OCI-M1 (cell line): ENCODE data around the gene PLCG2.
"Not testable (repeated sequence)": the region's sequence is repeated elsewhere in the genome, so short reads cannot be mapped to it uniquely, and the experiment has no call there.

Experiments used
- DNase-seq: peaks from one replicate; lab custom pipeline; 2025; lab: John Stamatoyannopoulos, UW

The PLCG2 gene

GRCh38 chr16:81913222-81913621 lies 134.1 kb downstream of the PLCG2 start:
- no peak for DNase-seq

- no peak for DNase-seq
Observed at GRCh38 chr16:81917375-81917774, 138.3 kb downstream of the PLCG2 start.

- no peak for DNase-seq
Observed at GRCh38 chr16:81918927-81919326, 139.8 kb downstream of the PLCG2 start.

- no peak for DNase-seq
Observed at GRCh38 chr16:81920498-81920897, 141.4 kb downstream of the PLCG2 start.

GRCh38 chr16:81921085-81921814 lies 142.2 kb downstream of the PLCG2 start:
- DNase-seq = no peak

GRCh38 chr16:81921843-81922584 lies 142.9 kb downstream of the PLCG2 start:
- no peak for DNase-seq

GRCh38 chr16:81923296-81923695 lies 144.2 kb downstream of the PLCG2 start:
- no peak for DNase-seq

- no peak for DNase-seq
Observed at GRCh38 chr16:81925016-81925415, 145.9 kb downstream of the PLCG2 start.

- DNase-seq = no peak
Observed at GRCh38 chr16:81926036-81926435, 146.9 kb downstream of the PLCG2 start.

GRCh38 chr16:81927561-81928185 lies 148.6 kb downstream of the PLCG2 start:
- no peak for DNase-seq

- no peak for DNase-seq
Observed at GRCh38 chr16:81928271-81928918, 149.3 kb downstream of the PLCG2 start.

GRCh38 chr16:81928975-81929374 lies 149.9 kb downstream of the PLCG2 start:
- DNase-seq = no peak

GRCh38 chr16:81929841-81930240 lies 150.8 kb downstream of the PLCG2 start:
- DNase-seq = no peak

GRCh38 chr16:81931927-81932326 lies 152.8 kb downstream of the PLCG2 start:
- DNase-seq = no peak

GRCh38 chr16:81932668-81933067 lies 153.6 kb downstream of the PLCG2 start:
- DNase-seq = no peak

GRCh38 chr16:81933361-81933760 lies 154.3 kb downstream of the PLCG2 start:
- no peak for DNase-seq

GRCh38 chr16:81934711-81935110 lies 155.6 kb downstream of the PLCG2 start:
- not testable (repeated sequence) for DNase-seq

- DNase-seq = no peak
Observed at GRCh38 chr16:81936209-81937000, 157.3 kb downstream of the PLCG2 start.

GRCh38 chr16:81937305-81938038 lies 158.4 kb downstream of the PLCG2 start:
- no peak for DNase-seq

- no peak for DNase-seq
Observed at GRCh38 chr16:81938326-81939163, 159.5 kb downstream of the PLCG2 start.
